Forelimb muscle (tissue), 1 donor: ENCODE data around the gene ULK3. TPM values are rescaled to one million over a fixed set of nuclear protein-coding genes. Genes with fewer than 3 reads are reported as not detected.

Experiments
- DNase-seq: peaks from one replicate; pipeline ENCODE4 v3.0.0-alpha.2; 2013; ENCODE audit warnings: low read depth
- polyA plus RNA-seq: library from polyadenylated mRNA; unstranded; fragments of 120-200 nt; gene quantifications from one replicate; pipeline ENCODE4 v1.2.1, GENCODE V29; 2013; ENCODE audit not compliant: insufficient read length

The ULK3 gene
- polyA plus RNA-seq, 1 donor = 33.3 TPM

- no peak for DNase-seq
Measured at GRCh38 chr15:74822233-74822632, 20.7 kb downstream of the ULK3 start.

GRCh38 chr15:74821790-74822158 lies 21.2 kb downstream of the ULK3 start:
- no peak for DNase-seq

GRCh38 chr15:74821091-74821789 lies 21.7 kb downstream of the ULK3 start:
- no peak for DNase-seq

- DNase-seq = no peak
Measured at GRCh38 chr15:74820056-74820455, 22.9 kb downstream of the ULK3 start.

GRCh38 chr15:74817370-74817737 lies 25.6 kb downstream of the ULK3 start:
- no peak for DNase-seq

GRCh38 chr15:74816624-74817369 lies 26.2 kb downstream of the ULK3 start:
- no peak for DNase-seq

GRCh38 chr15:74815961-74816360 lies 27.0 kb downstream of the ULK3 start:
- no peak for DNase-seq

- no peak for DNase-seq
Measured at GRCh38 chr15:74815121-74815934, 27.6 kb downstream of the ULK3 start.

- DNase-seq = no peak
Measured at GRCh38 chr15:74812533-74812932, 30.4 kb downstream of the ULK3 start, which contains the start of gene LMAN1L. Gene LMAN1L (plus strand): TSS chr15:74812835. CDS start chr15:74812855, 20 bp downstream.

GRCh38 chr15:74809956-74810355 lies 33.0 kb downstream of the ULK3 start:
- no peak for DNase-seq

GRCh38 chr15:74809242-74809641 lies 33.7 kb downstream of the ULK3 start:
- DNase-seq = no peak

GRCh38 chr15:74808840-74809229 lies 34.1 kb downstream of the ULK3 start:
- no peak for DNase-seq

GRCh38 chr15:74808078-74808839 lies 34.7 kb downstream of the ULK3 start:
- no peak for DNase-seq

- no peak for DNase-seq
Measured at GRCh38 chr15:74807282-74807681, 35.7 kb downstream of the ULK3 start.

- no peak for DNase-seq
Measured at GRCh38 chr15:74804935-74805334, 38.0 kb downstream of the ULK3 start.

- no peak for DNase-seq
Measured at GRCh38 chr15:74802862-74803447, 40.0 kb downstream of the ULK3 start.

- DNase-seq = no peak
Measured at GRCh38 chr15:74802290-74802689, 40.7 kb downstream of the ULK3 start.

GRCh38 chr15:74801311-74801997 lies 41.5 kb downstream of the ULK3 start:
- no peak for DNase-seq

- no peak for DNase-seq
Measured at GRCh38 chr15:74800559-74801094, 42.3 kb downstream of the ULK3 start.

GRCh38 chr15:74799856-74800558 lies 42.9 kb downstream of the ULK3 start:
- DNase-seq = no peak
